Measurements from ENCODE around the gene GRP.

GRP gene

DNA sequence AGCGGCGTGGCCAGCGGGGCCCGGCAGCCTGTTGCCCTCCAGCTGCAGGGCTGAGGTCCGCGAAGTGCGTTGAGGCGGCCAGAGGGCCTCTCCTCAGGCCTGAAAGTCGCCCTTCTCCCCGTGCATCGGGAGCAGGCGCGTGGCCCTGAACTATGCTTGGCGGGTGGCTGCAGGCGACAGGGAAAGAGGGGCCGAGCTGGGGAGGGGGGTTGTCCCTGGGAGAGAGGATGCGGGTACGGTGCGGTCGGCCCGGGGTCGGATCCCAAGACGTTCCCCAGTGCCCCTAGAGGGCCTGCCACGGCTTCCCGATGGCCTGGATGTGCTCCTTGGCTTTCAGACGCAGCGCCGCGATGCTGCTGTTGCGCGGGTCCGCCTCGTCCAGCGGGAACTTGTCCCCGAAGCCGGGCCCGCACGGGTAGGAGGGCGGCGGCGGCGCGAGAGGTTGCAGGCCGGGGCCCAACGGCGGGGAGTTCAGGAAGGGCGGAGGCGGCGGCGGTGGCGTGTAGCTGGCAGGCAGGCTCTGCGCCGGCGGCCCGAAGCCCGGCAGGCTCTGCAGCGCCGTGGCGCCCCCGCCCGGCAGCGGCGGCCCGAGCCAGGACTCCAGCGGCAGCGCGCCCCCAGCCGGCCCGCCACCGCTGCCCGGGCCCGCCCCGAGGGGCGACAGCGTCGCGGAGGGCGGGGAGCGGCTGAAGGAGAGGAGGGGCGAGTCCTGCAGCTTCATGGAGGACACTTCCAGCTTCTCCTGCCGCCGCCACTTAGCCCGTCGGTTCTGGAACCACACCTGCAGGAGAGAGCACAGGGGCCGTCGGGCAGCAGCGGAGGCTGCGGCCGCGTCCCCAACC is 49.0 kb downstream of the GRP start:
- peak; percentile 3 for DNase-seq

DNA sequence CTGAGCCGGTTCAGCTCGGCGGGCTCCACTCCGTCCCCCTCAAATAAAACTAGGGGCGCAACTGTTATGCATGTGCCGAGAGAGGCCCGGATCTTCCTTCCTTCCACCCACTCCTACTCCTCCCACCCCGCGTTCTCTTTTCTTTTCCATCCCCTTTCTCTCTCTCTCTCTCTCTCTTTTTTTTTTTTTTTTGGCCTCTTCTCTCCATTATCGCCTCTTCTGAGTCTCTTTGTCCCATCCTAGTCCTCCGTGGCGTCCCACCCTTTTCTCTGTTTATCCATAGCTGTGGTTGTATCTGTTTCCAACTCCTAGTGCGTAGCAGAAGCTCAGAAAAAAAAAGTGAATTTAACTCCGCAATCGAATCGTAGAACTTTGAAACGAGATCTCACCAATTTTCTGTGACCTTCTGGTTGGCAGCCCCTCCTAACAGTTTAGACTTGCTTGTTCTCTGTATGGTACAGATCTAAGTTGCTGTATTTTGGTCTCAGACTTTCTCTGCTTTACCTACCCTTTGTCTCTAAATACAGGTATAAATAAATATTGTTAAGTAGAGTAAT is 49.7 kb downstream of the GRP start:
- DNase-seq, result no peak

DNA sequence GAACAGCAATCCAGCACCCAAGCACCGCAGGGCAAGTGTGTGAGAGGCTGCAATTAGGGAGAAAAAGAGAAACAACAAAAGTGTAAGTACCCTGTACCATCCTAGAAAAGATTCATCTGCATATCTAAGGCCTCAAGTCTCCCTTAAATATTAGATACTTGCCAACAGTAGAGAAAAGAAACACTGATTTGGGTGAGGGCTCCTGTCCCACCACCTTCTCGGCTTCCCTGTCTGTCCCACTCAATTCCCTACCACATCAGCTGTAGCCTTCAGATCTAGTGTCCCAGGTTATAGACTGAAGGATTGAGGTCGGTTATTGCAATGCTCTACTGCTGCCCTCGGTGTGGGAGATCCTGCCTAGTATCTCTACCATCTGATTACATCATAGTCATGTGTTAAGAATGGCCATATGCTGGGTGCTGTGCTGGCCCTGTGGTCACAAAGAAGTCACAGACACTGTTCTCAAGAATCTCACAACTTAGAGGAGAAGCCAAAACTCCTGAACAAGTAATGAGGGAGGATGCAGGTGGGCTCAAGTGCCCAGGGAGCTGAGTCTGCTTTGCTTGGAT is 50.8 kb downstream of the GRP start:
- DNase-seq, result no peak

DNA sequence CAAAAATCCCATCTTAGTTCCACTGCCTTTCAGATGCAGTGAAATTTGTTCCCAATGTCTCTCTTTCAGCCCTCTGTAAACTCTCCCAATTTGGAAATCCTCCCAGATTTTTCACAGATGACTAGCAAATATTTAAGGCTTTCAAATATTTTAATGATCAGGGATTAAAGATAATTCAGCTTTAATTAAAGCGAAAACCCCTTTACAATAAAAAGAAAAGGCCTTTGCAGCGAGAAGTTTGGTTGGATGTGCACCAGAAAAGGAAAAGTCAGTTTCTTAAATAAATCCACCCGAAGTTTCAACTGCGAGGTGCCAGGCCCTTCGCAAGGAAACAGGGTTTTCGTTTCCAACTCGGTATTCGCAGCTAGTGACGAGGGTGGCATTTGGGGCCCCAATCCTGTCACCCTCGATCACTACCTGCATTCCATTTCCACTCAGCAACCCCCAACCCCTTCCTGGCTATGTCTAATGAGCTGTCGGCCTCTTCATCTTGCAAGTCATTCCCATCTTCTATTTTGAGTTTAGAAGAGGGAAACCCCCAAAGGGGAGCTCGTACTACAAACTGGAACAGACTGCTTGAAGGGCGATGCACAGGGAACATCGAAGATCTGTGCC is 51.8 kb downstream of the GRP start:
- DNase-seq, result no peak

DNA sequence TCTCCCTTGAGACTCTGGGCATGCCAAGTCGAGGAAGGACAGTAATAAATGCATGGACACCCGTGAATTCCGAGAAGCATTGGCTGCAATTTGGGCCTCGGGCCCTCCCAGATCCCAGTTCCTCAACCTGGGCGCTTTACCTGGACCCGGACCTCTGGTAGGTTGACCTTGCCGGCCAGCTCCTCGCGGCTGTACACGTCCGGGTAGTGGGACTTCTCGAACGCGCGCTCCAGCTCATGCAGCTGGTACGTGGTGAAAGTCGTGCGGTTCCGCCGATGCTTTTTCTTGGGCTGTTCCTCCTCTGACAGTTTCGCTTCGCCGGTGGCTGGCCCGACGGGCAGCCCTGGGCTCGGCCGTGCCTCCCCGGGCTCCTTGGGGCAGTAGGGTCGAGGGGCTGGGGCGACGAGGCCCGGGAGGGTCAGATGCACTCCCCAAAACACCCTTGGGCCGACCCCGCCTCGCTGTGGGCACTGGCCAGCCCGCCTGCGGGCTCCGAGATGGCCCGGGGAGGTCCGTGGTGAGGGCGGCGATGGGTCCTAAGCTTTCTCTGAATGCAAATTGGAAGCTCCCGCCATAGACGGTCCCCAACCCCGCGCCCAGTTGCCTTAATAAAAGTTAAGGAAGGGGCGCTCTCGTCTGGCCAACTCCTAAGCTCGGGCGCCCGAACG is 52.4 kb downstream of the GRP start:
- no peak for DNase-seq

DNA sequence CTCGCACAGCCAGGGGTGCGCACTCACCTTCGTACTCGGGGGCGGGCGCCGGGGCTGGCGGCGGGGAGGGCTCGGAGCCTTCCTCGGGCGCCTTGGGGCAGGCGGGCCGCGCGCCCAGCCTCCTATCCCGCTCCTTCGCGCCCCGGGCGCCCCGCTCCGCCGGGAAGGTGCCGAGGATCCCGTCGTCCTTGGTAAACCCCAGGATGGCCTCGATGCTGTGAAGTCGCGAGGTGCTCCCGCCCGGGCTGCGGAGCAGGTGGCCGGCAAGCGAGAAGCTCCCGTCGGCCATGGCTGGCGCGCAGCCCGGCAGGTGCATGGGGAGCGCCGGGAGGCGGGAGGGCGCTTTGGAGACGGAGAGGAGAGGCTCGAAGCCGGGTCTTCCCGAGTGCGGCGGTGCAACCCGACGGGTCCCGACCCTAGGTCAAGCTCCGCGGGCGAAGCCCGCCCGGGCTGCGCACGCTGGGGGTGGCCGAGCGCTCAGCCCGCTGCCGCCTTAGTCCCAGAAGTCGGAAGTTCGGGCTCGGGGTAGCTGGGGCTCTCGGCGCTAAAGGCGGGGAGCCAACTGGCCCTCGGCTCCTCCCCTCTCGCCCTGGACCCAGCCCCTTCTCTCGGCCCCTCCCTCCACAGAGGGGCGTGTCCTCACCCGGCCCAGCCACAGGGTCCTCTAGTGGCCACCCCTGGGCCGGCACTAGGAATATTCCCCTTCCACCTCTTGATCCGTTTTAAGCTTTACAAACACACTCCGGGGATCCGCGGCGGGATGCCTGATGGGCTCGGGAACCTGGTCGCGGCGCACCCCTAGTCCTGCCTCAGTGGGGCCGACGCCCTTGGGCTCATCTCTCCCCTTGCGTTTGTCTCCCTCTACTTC is 53.2 kb downstream of the GRP start, which contains the start of gene RAX:
RAX (minus strand) TSS at position 564 of the 868 bp plus-strand sequence; CDS start at position 316, 248 bp downstream.
- no peak for DNase-seq

DNA sequence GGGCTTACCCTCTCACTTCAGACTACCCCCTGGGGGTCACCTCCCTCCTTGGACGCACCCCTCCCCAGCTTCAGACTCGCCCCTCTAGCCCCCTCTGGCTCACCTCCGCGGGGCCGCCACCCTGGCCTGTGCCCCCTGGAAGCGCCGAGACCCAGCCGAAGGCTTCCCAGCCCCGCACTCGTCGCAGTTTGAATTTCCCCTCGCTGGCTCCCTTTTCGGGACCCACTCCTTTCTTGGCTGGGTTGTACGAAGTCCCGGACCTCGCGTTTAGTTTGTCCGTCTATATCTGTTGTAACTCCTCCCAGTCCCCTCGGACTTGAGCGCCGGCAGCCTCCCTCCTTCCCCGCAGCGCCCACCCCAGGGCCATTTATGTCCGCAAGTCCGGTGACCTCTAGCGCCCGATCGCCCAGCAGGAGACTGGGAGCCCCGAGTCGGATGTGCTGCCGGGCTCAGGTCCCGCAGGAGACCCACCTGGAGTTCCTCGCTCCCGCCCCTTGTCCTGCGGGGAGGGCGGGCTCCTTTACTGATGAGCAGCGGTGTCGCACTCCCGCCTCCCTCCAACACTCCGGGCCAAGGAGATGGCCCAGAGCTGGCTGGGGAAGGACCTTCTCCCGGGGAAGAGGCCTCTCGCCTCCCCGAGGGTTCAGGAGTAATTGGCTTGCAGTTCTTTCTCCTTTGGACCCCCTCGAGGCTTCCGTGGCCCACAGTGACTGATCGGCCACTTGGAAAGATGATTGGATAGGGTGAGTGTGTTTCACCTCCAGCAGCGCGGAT is 54.0 kb downstream of the GRP start:
- no peak for DNase-seq

DNA sequence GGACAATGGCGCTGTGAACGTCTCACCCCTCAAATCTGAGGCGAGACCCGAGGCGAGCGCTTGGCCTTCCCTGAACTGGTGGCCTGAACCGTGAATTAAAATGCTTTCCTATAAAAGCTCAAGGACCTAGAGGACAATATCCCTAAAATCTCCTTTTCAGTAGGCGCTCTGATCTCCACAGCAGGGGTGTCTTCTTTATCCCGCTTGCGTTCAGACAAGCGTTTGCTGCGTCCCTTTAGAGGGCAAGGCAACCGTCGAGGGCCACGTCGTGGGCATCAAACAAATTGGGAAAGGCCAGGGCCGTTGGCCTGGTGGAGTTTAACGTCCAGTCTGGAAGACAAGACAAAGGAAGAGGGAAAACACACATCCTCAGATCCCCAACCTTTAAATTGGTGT is 54.6 kb downstream of the GRP start:
- DNase-seq, result no peak

DNA sequence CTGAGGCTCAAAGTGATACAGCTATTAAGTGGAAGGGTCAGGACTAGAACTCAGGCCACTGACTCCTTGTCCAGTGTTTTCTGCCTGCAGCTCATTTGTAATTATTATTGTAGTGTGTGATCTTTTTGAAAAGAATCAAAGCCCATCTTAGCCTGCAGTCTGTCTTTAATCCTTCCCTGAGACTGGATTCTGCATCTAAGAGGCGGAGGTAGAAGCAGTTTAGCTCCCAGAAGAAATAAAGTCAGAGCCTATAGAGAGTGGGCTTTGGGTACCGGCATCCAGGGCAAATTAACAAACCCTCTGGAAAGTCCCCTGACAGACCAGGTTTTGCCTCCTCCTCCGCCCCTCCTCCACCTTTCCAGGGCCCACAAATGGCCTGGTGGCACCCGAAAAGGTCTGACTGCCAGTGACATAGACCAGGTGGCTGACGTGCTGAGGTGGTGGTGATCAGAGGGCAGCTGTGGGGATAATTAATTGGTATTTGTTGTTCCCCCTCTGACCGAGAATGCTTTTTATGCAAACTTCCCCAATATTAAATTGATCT is 55.5 kb downstream of the GRP start:
- DNase-seq, result no peak

DNA sequence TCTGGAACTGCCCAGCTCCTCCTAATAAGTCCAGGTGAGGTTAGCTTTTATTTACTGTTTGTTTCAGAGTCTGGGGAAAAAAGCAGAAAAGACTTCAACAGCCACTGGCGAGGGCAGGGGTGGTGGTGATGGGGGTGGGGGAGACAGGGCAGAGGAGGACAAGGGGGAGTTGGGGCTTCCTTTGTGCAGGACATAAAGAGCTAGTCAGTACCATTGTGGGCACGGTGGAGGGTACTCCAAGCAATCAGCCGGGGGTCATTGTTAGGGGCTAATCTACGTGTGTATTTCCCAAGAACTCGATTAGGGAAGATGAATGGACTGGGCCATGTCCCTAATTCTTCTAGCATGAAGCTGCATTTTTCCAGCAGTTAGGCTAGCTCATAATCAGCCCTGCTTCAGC is 56.1 kb downstream of the GRP start:
- DNase-seq, result no peak

DNA sequence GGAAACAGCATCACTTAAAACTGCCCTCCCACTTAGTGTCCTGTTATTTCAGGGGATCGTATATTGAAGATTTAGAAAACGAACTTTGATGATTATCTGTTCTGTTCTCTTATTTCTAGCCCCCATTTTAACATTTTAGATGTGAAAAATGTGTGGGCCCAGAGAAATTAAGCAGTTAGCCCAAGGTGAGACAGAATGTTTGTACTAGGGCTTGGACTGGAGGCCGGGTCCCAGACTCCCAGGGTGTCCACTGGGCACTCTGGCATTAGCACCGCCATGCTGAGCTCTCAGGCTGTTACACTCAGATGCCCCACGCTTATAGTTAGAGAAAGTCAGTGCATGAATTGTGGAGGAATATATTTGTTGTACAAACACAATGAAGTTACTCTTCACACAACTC is 58.8 kb downstream of the GRP start:
- no peak for DNase-seq

DNA sequence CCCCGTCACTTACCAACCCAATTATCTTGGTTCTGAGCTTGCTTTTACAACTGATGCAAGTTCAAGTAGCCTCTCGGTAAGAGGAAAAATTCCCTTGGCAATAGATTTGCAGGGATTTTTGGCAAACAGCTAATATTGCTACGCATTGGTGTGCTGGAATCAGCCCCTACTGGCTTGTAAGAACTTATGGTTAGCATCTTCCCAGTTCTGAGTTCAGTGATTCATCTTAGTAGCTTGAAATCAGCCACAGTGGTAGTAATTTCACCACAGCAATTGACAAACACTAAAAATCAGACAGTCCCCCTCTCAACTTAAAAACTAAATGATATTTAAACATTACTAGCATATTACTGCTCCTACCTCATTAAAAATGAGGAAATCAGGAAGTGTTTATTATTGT is 59.2 kb downstream of the GRP start:
- DNase-seq, result no peak

DNA sequence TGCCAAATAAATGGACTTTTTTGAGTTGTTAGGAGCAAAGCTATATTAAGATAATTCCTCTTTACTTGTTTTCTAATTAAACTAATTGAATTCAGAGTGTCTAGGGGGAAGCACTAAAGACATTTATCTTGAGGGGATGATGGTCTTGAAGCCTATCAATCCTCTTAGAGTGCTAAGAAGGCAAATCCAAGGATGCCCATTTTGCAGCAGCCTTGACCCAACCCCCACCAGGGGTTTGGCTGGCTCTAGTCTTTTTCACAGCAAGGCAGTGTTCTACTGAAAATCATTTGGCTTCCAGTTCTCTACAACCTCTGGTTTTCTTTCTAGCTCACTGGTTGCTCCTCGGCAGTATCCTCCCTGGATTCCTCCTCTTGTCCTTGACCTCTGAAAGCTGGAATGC is 59.8 kb downstream of the GRP start:
- no peak for DNase-seq

Data from NCI-H1048 (cell line).